ENCODE measurements around the gene CNGA1.

DNA sequence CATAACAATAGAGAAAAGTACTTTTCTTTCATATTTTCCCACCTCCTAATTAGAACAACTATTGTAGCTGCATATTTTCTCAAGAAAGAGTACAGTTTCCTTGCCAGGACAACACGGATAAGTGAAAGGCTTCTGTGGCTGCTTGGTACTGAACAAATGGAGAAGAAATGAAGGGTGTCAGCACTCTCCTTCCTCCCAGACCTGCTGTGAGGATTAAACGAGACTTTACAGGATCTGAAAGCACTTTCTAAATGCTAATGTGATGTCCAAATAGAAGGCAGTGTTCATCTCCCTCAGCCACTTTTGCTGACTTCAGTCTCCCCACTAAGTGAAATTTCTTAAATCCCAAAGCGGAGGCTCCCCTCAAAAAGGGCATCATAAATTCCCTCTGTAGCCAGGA, 14.0 kb upstream of the CNGA1 start:
- TF ChIP-seq, protein P1, sequence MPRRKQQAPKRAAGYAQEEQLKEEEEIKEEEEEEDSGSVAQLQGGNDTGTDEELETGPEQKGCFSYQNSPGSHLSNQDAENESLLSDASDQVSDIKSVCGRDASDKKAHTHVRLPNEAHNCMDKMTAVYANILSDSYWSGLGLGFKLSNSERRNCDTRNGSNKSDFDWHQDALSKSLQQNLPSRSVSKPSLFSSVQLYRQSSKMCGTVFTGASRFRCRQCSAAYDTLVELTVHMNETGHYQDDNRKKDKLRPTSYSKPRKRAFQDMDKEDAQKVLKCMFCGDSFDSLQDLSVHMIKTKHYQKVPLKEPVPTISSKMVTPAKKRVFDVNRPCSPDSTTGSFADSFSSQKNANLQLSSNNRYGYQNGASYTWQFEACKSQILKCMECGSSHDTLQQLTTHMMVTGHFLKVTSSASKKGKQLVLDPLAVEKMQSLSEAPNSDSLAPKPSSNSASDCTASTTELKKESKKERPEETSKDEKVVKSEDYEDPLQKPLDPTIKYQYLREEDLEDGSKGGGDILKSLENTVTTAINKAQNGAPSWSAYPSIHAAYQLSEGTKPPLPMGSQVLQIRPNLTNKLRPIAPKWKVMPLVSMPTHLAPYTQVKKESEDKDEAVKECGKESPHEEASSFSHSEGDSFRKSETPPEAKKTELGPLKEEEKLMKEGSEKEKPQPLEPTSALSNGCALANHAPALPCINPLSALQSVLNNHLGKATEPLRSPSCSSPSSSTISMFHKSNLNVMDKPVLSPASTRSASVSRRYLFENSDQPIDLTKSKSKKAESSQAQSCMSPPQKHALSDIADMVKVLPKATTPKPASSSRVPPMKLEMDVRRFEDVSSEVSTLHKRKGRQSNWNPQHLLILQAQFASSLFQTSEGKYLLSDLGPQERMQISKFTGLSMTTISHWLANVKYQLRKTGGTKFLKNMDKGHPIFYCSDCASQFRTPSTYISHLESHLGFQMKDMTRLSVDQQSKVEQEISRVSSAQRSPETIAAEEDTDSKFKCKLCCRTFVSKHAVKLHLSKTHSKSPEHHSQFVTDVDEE (CRISPR knock-in tag; IDR thresholded peaks at IDR 0.05): no peak
- TF ChIP-seq, protein P2, sequence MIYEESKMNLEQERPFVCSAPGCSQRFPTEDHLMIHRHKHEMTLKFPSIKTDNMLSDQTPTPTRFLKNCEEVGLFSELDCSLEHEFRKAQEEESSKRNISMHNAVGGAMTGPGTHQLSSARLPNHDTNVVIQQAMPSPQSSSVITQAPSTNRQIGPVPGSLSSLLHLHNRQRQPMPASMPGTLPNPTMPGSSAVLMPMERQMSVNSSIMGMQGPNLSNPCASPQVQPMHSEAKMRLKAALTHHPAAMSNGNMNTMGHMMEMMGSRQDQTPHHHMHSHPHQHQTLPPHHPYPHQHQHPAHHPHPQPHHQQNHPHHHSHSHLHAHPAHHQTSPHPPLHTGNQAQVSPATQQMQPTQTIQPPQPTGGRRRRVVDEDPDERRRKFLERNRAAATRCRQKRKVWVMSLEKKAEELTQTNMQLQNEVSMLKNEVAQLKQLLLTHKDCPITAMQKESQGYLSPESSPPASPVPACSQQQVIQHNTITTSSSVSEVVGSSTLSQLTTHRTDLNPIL (CRISPR knock-in tag; IDR thresholded peaks at IDR 0.05; ENCODE audit: low read depth): no peak
- no peak for TF ChIP-seq TOX (CRISPR knock-in tag; IDR thresholded peaks at IDR 0.05; ENCODE audit: borderline replicate concordance)
- TF ChIP-seq ZFP3 (CRISPR knock-in tag; IDR thresholded peaks at IDR 0.05): no peak
- TF ChIP-seq ESRRG (CRISPR knock-in tag; IDR thresholded peaks at IDR 0.05): no peak
